Suprapubic skin (tissue), 4 donors: ENCODE results near the gene HP.

Experiments used
- EP300 ChIP-seq: sonication (generic); formaldehyde crosslinking; IDR thresholded peaks from one replicate; pipeline ENCODE4 v1.6.1; 2017; ENCODE audit warnings: antibody characterized with exemption
- POLR2AphosphoS5 ChIP-seq, 3 donors: sonication (generic); formaldehyde crosslinking; IDR thresholded peaks; one replicate each; pipeline ENCODE4 v1.6.1; 2017; ENCODE audit warnings: antibody characterized with exemption in 3 of 3
- TF ChIP-seq, protein P1 (sequence below), 2 donors: fragments of 200-600 bp in 1 of 2; fragments of 450-650 bp in 1 of 2; sonication (generic) in 1 of 2; IDR thresholded peaks; one replicate each; pipeline ENCODE4 v1.5.1; 2016 to 2019; ENCODE audit warnings: antibody characterized with exemption in 2 of 2, mild to moderate bottlenecking in 1 of 2, moderate library complexity in 1 of 2

DNA sequence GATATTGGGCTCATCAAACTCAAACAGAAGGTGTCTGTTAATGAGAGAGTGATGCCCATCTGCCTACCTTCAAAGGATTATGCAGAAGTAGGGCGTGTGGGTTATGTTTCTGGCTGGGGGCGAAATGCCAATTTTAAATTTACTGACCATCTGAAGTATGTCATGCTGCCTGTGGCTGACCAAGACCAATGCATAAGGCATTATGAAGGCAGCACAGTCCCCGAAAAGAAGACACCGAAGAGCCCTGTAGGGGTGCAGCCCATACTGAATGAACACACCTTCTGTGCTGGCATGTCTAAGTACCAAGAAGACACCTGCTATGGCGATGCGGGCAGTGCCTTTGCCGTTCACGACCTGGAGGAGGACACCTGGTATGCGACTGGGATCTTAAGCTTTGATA is 6.1 kb downstream of the HP start:
- TF ChIP-seq, protein P1, sequence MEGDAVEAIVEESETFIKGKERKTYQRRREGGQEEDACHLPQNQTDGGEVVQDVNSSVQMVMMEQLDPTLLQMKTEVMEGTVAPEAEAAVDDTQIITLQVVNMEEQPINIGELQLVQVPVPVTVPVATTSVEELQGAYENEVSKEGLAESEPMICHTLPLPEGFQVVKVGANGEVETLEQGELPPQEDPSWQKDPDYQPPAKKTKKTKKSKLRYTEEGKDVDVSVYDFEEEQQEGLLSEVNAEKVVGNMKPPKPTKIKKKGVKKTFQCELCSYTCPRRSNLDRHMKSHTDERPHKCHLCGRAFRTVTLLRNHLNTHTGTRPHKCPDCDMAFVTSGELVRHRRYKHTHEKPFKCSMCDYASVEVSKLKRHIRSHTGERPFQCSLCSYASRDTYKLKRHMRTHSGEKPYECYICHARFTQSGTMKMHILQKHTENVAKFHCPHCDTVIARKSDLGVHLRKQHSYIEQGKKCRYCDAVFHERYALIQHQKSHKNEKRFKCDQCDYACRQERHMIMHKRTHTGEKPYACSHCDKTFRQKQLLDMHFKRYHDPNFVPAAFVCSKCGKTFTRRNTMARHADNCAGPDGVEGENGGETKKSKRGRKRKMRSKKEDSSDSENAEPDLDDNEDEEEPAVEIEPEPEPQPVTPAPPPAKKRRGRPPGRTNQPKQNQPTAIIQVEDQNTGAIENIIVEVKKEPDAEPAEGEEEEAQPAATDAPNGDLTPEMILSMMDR (IDR thresholded peaks at IDR 0.05), result no peak
- TF ChIP-seq EP300 (no peak), POLR2AphosphoS5 (IDR thresholded peaks at IDR 0.05) (no peak)
